ENCODE data around the gene DOCK4. TPM values are rescaled to one million over a fixed set of nuclear protein-coding genes. Genes with fewer than 3 reads are reported as not detected.

DOCK4 gene
- polyA plus RNA-seq, 2 of the 4 experiments (the other 2 are of a cell fraction) = 13.7 to 15.7 TPM

- CTCF ChIA-PET = interaction anchor here (1.8 kb wide), 1 partner anchor 10 kb away, joined by 8 read pairs; no protein-coding TSS in a partner anchor
- no peak overlapping the region for H3K4me3 ChIP-seq
- H3K27ac ChIP-seq = peak overlapping the region in 1 of 2 experiments; percentile 19; a peak in 1 of 6 replicates
- H3K4me2 ChIP-seq = no peak overlapping the region
- ATAC-seq (no peak), DNase-seq (ENCODE audit: low read depth in 1 of 2, low spot score in 1 of 2) (no peak), FAIRE-seq (no peak)
- TF ChIP-seq ATOH8 (CRISPR knock-in tag; IDR thresholded peaks at IDR 0.05; ENCODE audit: low read depth) (no peak), FOSL2 (IDR thresholded peaks at IDR 0.05) (no peak), FOSL2 (CRISPR knock-in tag; IDR thresholded peaks at IDR 0.05) (no peak), RAD21 (conservative IDR thresholded peaks at IDR 0.05 in 1 of 2, IDR thresholded peaks at IDR 0.05 in 1 of 2) (no peak), CHD2 (IDR thresholded peaks at IDR 0.05; ENCODE audit: low read length, partially characterized antibody) (no peak), SMC3 (IDR thresholded peaks at IDR 0.05) (no peak), CEBPB (IDR thresholded peaks at IDR 0.05) (no peak), CBX2 (IDR thresholded peaks at IDR 0.05; ENCODE audit: borderline replicate concordance, low read depth) (no peak), HDAC2 (IDR thresholded peaks at IDR 0.05) (no peak), JUNB (IDR thresholded peaks at IDR 0.05) (no peak), GATA3 (IDR thresholded peaks at IDR 0.05; ENCODE audit: borderline replicate concordance) (no peak), CHD4 (IDR thresholded peaks at IDR 0.05; ENCODE audit: borderline replicate concordance) (no peak), ZC3H11A (IDR thresholded peaks at IDR 0.05) (no peak), ZFP36 (IDR thresholded peaks at IDR 0.05; ENCODE audit: borderline replicate concordance, partially characterized antibody) (no peak), HMGXB4 (CRISPR knock-in tag; IDR thresholded peaks at IDR 0.05; ENCODE audit: borderline replicate concordance) (no peak), E2F6 (IDR thresholded peaks at IDR 0.05; ENCODE audit: borderline replicate concordance, low read depth) (no peak), MAX (IDR thresholded peaks at IDR 0.05) (no peak), ZNF302 (CRISPR knock-in tag; IDR thresholded peaks at IDR 0.05) (no peak), HOXA7 (CRISPR knock-in tag; IDR thresholded peaks at IDR 0.05) (no peak), EHMT2 (IDR thresholded peaks at IDR 0.05; ENCODE audit: low read depth) (no peak), CBX8 (IDR thresholded peaks at IDR 0.05) (no peak)
- H3K4me1 ChIP-seq = peaks cover 19% of the 10 kb centered on the region
- WGBS (ENCODE audit: missing lambda C conversion rate) = 74% methylated on average over 4 of the region's 4 CpGs
- POLR2A ChIA-PET = no interaction called here
- no peaks in the 10 kb centered on the region for H3K9me3 ChIP-seq
These were observed 195.2 kb downstream of the DOCK4 start for GRCh38 chr7:112010994-112011393.

GRCh38 chr7:112010109-112010508, 196.1 kb downstream of the DOCK4 start:
- H3K4me3 ChIP-seq = no peak overlapping the region
- ChIA-PET POLR2A (no interaction called here), CTCF (interaction anchor here (1.8 kb wide), 1 partner anchor 11 kb away, joined by 8 read pairs; no protein-coding TSS in a partner anchor)
- 95% methylated on average over 2 of the region's 2 CpGs for WGBS (ENCODE audit: missing lambda C conversion rate)
- H3K4me2 ChIP-seq = no peak overlapping the region
- H3K27ac ChIP-seq = peak overlapping the region in 1 of 2 experiments; percentile 73; a peak in 3 of 6 replicates
- ATAC-seq = no peak
- FAIRE-seq = no peak
- H3K9me3 ChIP-seq = no peaks in the 10 kb centered on the region
- peaks cover 25% of the 10 kb centered on the region for H3K4me1 ChIP-seq
- TF ChIP-seq RFX5 (IDR thresholded peaks at IDR 0.05) = no peak
- TF ChIP-seq FOSB (CRISPR knock-in tag; IDR thresholded peaks at IDR 0.05) = no peak
- no peak for TF ChIP-seq EHMT2 (IDR thresholded peaks at IDR 0.05; ENCODE audit: low read depth)
- TF ChIP-seq SREBF2 (IDR thresholded peaks at IDR 0.05) = no peak
- no peak for TF ChIP-seq PHF8 (IDR thresholded peaks at IDR 0.05; ENCODE audit: borderline replicate concordance, low read depth)
- no peak for TF ChIP-seq ATOH8 (CRISPR knock-in tag; IDR thresholded peaks at IDR 0.05; ENCODE audit: low read depth)
- no peak for TF ChIP-seq RAD21 (conservative IDR thresholded peaks at IDR 0.05 in 1 of 2, IDR thresholded peaks at IDR 0.05 in 1 of 2)
- no peak for TF ChIP-seq ZFP36 (IDR thresholded peaks at IDR 0.05; ENCODE audit: borderline replicate concordance, partially characterized antibody)
- TF ChIP-seq BCL3 (IDR thresholded peaks at IDR 0.05) = no peak
- no peak for TF ChIP-seq ZSCAN20 (CRISPR knock-in tag; IDR thresholded peaks at IDR 0.05)
- no peak for TF ChIP-seq CBX8 (IDR thresholded peaks at IDR 0.05)
- TF ChIP-seq USF2 (IDR thresholded peaks at IDR 0.05) = no peak
- no peak for DNase-seq (ENCODE audit: low read depth in 1 of 2, low spot score in 1 of 2)
